ENCODE measurements around the gene ATAT1. TPM values are rescaled to one million over a fixed set of nuclear protein-coding genes. Genes with fewer than 3 reads are reported as not detected.

The ATAT1 gene
- total and polyA plus RNA-seq, 10 of the 15 experiments (the other 5 are each of a cell fraction or from before 2014, with no cell fraction given), result 1.1 to 14.2 (median 6.9) TPM

DNA sequence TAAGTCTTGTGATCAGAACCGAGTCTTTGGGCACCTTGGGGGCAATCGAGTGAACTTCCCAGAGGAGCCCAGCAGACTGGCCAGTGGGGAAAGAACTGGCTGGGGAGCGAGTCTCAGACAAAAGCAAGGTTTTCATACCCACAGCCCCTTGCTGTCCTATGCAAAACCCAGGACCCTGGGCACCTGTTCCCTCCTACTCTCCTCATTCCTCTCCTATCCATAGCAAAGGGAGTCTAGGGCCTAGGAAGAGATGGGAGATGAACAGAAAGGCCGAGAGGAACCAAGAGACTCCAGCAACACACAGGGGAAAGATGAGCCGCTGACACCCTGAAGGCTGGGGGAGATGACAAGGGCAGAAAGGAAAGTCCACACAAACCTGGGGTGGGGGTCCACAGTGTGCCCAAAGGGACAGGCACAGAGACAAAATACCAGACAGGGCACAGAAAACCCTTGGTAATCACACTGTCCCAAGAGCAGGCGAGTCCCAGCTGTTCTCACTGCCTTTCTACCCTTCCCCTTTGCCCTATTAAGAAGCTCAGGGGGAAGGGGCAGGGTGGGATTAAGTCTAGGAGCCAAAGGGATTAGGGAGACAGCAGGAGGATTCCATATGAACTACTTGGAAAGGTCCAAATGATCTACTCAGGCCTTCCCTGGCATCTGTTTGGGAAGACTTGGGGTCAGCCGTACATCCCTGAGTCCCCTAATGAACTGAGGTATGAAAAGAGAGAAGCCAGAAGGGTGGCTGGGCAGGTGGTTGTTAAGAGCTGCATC is 53.3 kb downstream of the ATAT1 start:
- SMC1A ChIA-PET (ENCODE audit: uncharacterized antibody, unreplicated experiment), result interaction anchor here (0.8 to 11.3 kb wide), 13 partner anchors 8 to 400 kb away, joined by 3 to 265 read pairs (median 4); partner anchors contain the start of genes MDC1, MRPS18B, TUBB and VARS2
- Histone ChIP-seq H3K36me3 (ENCODE audit: control insufficient read depth in 2 of 2, insufficient read depth in 2 of 2, low read length in 1 of 2) (peaks cover 10 to 24% of the 10 kb centered on the region in 2 experiments), H3K4me3 (peak overlapping the region; percentile 100), H3K9ac (ENCODE audit: control insufficient read depth, insufficient read depth, low read length) (peak overlapping the region; percentile 73), H3K79me2 (ENCODE audit: control insufficient read depth, insufficient read depth, low read length) (peaks cover 66% of the 10 kb centered on the region), H2AFZ (ENCODE audit: control insufficient read depth, low read depth, low read length) (no peak overlapping the region), H3K4me1 (ENCODE audit: control insufficient read depth, insufficient read depth, low read length) (peaks cover 8% of the 10 kb centered on the region), H3K27ac (ENCODE audit: control insufficient read depth, insufficient read depth) (peak overlapping the region; percentile 65), H3K9me3 (replicated peaks; ENCODE audit: control insufficient read depth, insufficient read depth, low read length) (no peaks in the 10 kb centered on the region), H3K4me2 (ENCODE audit: control insufficient read depth, insufficient read depth) (peak overlapping the region; percentile 89), H4K20me1 (ENCODE audit: control insufficient read depth, insufficient read depth) (peaks cover 5% of the 10 kb centered on the region; the same call in 1 of the 2 replicates), H3K27me3 (replicated peaks in 1 of 2; ENCODE audit: control insufficient read depth in 2 of 2, insufficient read depth in 2 of 2, low read length in 1 of 2) (no peaks in the 10 kb centered on the region)
- WGBS (ENCODE audit: insufficient coverage, insufficient replicate concordance, low lambda C conversion rate, missing lambda C conversion rate), result 2% methylated on average over 7 of the region's 7 CpGs
- TF ChIP-seq MTA2 (IDR thresholded peaks at IDR 0.05; ENCODE audit: low read depth) (no peak), IKZF1 (conservative IDR thresholded peaks at IDR 0.05) (0 out of 2 replicates have a peak, but pooled peaks have one; percentile 7)
- BruUV-seq (replicated peaks), result no TSS peak
- RAD21 ChIA-PET (ENCODE audit: unreplicated experiment), result interaction anchor here (0.7 to 14.2 kb wide), 16 partner anchors 8 to 234 kb away, joined by 3 to 232 read pairs (median 6); partner anchors contain the start of genes ABCF1, MDC1, TUBB and VARS2
- DNase-seq (ENCODE audit: low read depth, low spot score), result no peak
- intact Hi-C loops (cut with micrococcal nuclease; ENCODE audit: unreplicated experiment) (loop anchor here (1.0 to 5.0 kb wide), 4 partner anchors 42 to 197 kb away; no protein-coding TSS in a partner anchor), in situ Hi-C loops (cut with MboI) (loop anchor here (5.0 kb wide), 2 partner anchors 37 to 142 kb away; partner anchors contain the start of gene MDC1)
- FAIRE-seq, result no peak
- no peak for ATAC-seq
- POLR2A ChIA-PET, result interaction anchor here (0.6 to 9.5 kb wide), 9 partner anchors 10 to 65 kb away, joined by 3 to 200 read pairs (median 8); partner anchors contain the start of genes MDC1, MRPS18B, NRM and PPP1R10
- CTCF ChIA-PET, result interaction anchor here (0.7 to 9.5 kb wide), 22 partner anchors 9 to 618 kb away, joined by 3 to 487 read pairs (median 5); partner anchors contain the start of genes MDC1, NRM, TUBB and VARS2

GRCh38 chr6:30681766-30682142 is 55.1 kb downstream of the ATAT1 start:
- Histone ChIP-seq H2AFZ (ENCODE audit: control insufficient read depth, low read depth, low read length) (no peak overlapping the region), H3K9ac (ENCODE audit: control insufficient read depth, insufficient read depth, low read length) (peak overlapping the region; percentile 75), H3K27ac (ENCODE audit: control insufficient read depth, insufficient read depth) (peak overlapping the region; percentile 94), H3K9me3 (replicated peaks; ENCODE audit: control insufficient read depth, insufficient read depth, low read length) (no peaks in the 10 kb centered on the region), H3K79me2 (ENCODE audit: control insufficient read depth, insufficient read depth, low read length) (peaks cover 84% of the 10 kb centered on the region), H4K20me1 (ENCODE audit: control insufficient read depth, insufficient read depth) (peaks cover 5% of the 10 kb centered on the region; the same call in 1 of the 2 replicates), H3K4me2 (ENCODE audit: control insufficient read depth, insufficient read depth) (peak overlapping the region; percentile 89), H3K27me3 (replicated peaks in 1 of 2; ENCODE audit: control insufficient read depth in 2 of 2, insufficient read depth in 2 of 2, low read length in 1 of 2) (no peaks in the 10 kb centered on the region), H3K4me1 (ENCODE audit: control insufficient read depth, insufficient read depth, low read length) (peaks cover 8% of the 10 kb centered on the region), H3K4me3 (peak overlapping the region; percentile 100), H3K36me3 (ENCODE audit: control insufficient read depth in 2 of 2, insufficient read depth in 2 of 2, low read length in 1 of 2) (peaks cover 7 to 15% of the 10 kb centered on the region in 2 experiments)
- SMC1A ChIA-PET (ENCODE audit: uncharacterized antibody, unreplicated experiment), result interaction anchor here (1.2 to 11.3 kb wide), 6 partner anchors 9 to 232 kb away, joined by 3 to 265 read pairs (median 4); partner anchors contain the start of genes DHX16, MDC1, TUBB and VARS2
- no peak for TF ChIP-seq SMARCA5 (IDR thresholded peaks at IDR 0.05)
- peak; percentile 54; the same call in 1 of the 2 replicates for TF ChIP-seq SPI1 (IDR thresholded peaks at IDR 0.05; ENCODE audit: borderline replicate concordance, insufficient read depth, low read depth, low read length)
- in situ Hi-C loops (cut with MboI) (loop anchor here (5.0 kb wide), 2 partner anchors 36 to 141 kb away; partner anchors contain the start of gene MDC1), intact Hi-C loops (cut with micrococcal nuclease; ENCODE audit: unreplicated experiment) (loop anchor here (1.0 to 5.0 kb wide), 3 partner anchors 36 to 196 kb away; partner anchors contain the start of gene MDC1)
- FAIRE-seq, result no peak
- TSS peak; percentile 8 for BruUV-seq (replicated peaks)
- RAD21 ChIA-PET (ENCODE audit: unreplicated experiment), result interaction anchor here (0.8 to 14.2 kb wide), 9 partner anchors 9 to 232 kb away, joined by 3 to 232 read pairs (median 4); partner anchors contain the start of genes MDC1, NRM, TUBB and VARS2
- CTCF ChIA-PET, result interaction anchor here (0.7 to 9.5 kb wide), 4 partner anchors 44 to 150 kb away, joined by 3 to 487 read pairs (median 3); partner anchors contain the start of genes MDC1 and TUBB
- POLR2A ChIA-PET, result interaction anchor here (0.6 to 9.5 kb wide), 9 partner anchors 8 to 195 kb away, joined by 3 to 200 read pairs (median 6); partner anchors contain the start of genes DHX16, MDC1, NRM and TUBB
- no peak for ATAC-seq
- no peak for DNase-seq (ENCODE audit: low read depth, low spot score)
- WGBS (ENCODE audit: insufficient coverage, insufficient replicate concordance, low lambda C conversion rate, missing lambda C conversion rate), result 0% methylated on average over 4 of the region's 4 CpGs

Data from GM12878 (cell line).